Measurements from ENCODE around the gene VCAM1.

Gene VCAM1

DNA sequence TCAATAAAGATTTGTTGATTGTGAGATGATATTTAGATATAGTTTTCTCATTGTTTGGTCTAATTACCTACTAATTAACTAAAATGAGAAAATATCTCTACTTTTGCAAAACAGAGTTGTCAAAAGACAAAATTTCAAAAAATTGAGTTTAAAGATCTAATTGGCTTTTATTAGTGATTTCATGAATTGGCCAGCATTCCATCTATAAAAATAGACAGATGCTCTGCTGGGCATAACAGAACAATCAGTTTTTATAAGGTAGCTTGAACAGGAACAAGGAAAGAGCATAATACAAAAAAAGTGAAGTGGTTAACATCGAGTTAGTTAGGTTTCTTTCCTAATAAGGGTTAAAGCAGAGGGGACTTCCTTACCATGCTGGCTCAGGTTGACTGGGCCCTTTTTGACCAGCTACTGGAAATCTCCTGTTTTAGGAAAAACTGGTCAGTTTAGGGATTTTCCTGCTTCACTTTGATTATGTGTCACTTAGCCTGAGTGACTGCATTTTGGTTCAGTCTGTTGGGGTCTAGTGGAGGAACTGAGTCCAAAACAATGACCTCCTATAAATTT lies 63.0 kb downstream of the VCAM1 start:
- DNase-seq = no peak
- no peaks in the 10 kb centered on the region for H3K4me1 ChIP-seq (ENCODE audit: low read length)
- H3K4me2 ChIP-seq (ENCODE audit: low read depth, low read length) = no peak overlapping the region
- TF ChIP-seq EZH2 (optimal IDR thresholded peaks at IDR 0.05; ENCODE audit: low read depth, low read length) (no peak), EZH2phosphoT487 (IDR thresholded peaks at IDR 0.05; ENCODE audit: low read length) (no peak)
- TF ChIP-seq, protein P1, sequence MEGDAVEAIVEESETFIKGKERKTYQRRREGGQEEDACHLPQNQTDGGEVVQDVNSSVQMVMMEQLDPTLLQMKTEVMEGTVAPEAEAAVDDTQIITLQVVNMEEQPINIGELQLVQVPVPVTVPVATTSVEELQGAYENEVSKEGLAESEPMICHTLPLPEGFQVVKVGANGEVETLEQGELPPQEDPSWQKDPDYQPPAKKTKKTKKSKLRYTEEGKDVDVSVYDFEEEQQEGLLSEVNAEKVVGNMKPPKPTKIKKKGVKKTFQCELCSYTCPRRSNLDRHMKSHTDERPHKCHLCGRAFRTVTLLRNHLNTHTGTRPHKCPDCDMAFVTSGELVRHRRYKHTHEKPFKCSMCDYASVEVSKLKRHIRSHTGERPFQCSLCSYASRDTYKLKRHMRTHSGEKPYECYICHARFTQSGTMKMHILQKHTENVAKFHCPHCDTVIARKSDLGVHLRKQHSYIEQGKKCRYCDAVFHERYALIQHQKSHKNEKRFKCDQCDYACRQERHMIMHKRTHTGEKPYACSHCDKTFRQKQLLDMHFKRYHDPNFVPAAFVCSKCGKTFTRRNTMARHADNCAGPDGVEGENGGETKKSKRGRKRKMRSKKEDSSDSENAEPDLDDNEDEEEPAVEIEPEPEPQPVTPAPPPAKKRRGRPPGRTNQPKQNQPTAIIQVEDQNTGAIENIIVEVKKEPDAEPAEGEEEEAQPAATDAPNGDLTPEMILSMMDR (IDR thresholded peaks at IDR 0.05; ENCODE audit: low read length) = no peak
- H3K4me3 ChIP-seq (ENCODE audit: low read length) = no peak overlapping the region
- no peak overlapping the region for H3K9ac ChIP-seq (ENCODE audit: low read length)
- no peaks in the 10 kb centered on the region for H3F3A ChIP-seq (ENCODE audit: insufficient read depth, low read length)
- no peak overlapping the region for H3K27ac ChIP-seq (ENCODE audit: low read length)
- no peaks in the 10 kb centered on the region for H3K9me3 ChIP-seq (replicated peaks; ENCODE audit: insufficient read depth, low read length)
- no peaks in the 10 kb centered on the region for H4K20me1 ChIP-seq (ENCODE audit: insufficient read depth, low read length)
- H3K27me3 ChIP-seq (replicated peaks; ENCODE audit: insufficient read depth, low read length) = no peaks in the 10 kb centered on the region
- no peaks in the 10 kb centered on the region for H3K9me2 ChIP-seq (replicated peaks; ENCODE audit: insufficient read depth, low read length)
- H3K79me2 ChIP-seq (ENCODE audit: low read length) = no peaks in the 10 kb centered on the region
- H2AFZ ChIP-seq (ENCODE audit: low read length) = no peak overlapping the region
- no peaks in the 10 kb centered on the region for H3K36me3 ChIP-seq (replicated peaks; ENCODE audit: insufficient read depth, low read length)

DNA sequence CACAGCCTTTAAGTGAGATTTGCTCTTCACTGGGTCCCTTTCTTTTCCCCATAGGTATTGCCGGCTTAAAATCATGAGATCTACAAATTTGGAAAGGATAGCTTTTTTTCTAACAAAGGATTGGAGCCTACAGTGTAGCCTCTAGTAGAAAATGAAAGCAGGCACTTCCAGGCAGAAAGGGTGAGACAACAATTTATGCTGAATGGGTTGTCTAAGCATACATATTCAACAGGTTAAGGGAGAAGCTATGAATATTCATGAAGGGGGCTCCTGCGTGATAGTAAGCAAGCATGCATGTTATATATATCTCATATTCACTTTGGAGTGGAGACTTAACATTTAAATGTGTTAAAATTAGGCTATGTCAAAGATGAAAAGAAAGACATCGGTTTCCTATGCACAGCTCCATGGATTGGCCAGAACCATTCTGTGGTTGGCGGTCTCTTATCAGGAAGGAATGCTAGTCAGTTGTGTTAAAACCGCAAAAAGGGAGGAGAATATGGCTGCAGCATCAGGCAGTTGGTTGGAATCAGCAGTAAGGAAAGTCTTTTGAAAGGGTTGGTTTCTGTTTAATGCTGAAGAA lies 66.0 kb downstream of the VCAM1 start:
- Histone ChIP-seq H3K36me3 (replicated peaks; ENCODE audit: insufficient read depth, low read length) (no peaks in the 10 kb centered on the region), H3K4me2 (ENCODE audit: low read depth, low read length) (no peak overlapping the region), H3K27me3 (replicated peaks; ENCODE audit: insufficient read depth, low read length) (no peaks in the 10 kb centered on the region), H3K9me3 (replicated peaks; ENCODE audit: insufficient read depth, low read length) (no peaks in the 10 kb centered on the region), H3K79me2 (ENCODE audit: low read length) (no peaks in the 10 kb centered on the region), H3K9me2 (replicated peaks; ENCODE audit: insufficient read depth, low read length) (no peaks in the 10 kb centered on the region), H4K20me1 (ENCODE audit: insufficient read depth, low read length) (no peaks in the 10 kb centered on the region), H3K27ac (ENCODE audit: low read length) (no peak overlapping the region), H3K9ac (ENCODE audit: low read length) (no peak overlapping the region), H3K4me1 (ENCODE audit: low read length) (no peaks in the 10 kb centered on the region), H3F3A (ENCODE audit: insufficient read depth, low read length) (no peaks in the 10 kb centered on the region), H3K4me3 (ENCODE audit: low read length) (no peak overlapping the region), H2AFZ (ENCODE audit: low read length) (no peak overlapping the region)
- DNase-seq = no peak
- TF ChIP-seq EZH2phosphoT487 (IDR thresholded peaks at IDR 0.05; ENCODE audit: low read length) (no peak), EZH2 (optimal IDR thresholded peaks at IDR 0.05; ENCODE audit: low read depth, low read length) (no peak)
- TF ChIP-seq, protein P1 (IDR thresholded peaks at IDR 0.05; ENCODE audit: low read length) = no peak

DNA sequence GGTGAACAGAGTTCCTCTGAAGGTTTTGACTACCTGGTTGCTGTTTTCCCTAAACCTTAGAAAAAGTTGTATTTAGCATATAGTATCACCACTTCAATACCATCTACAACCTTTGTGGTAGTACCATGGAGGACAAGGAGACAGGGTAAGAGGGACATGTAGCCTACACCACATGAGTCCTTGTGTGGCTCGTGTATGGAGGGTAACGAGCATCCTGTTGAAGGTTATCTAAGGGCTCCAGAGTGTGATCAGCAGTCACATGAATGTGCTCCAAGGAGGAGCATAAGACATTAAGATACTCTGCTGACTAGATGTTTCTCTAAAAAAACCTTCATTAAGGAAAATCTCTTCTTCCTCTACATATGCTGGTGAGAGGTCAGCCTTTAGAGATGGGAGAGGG lies 67.3 kb downstream of the VCAM1 start:
- no peaks in the 10 kb centered on the region for H3K9me3 ChIP-seq (replicated peaks; ENCODE audit: insufficient read depth, low read length)
- H3K27ac ChIP-seq (ENCODE audit: low read length) = no peak overlapping the region
- TF ChIP-seq EZH2phosphoT487 (IDR thresholded peaks at IDR 0.05; ENCODE audit: low read length) (no peak), EZH2 (optimal IDR thresholded peaks at IDR 0.05; ENCODE audit: low read depth, low read length) (no peak)
- TF ChIP-seq, protein P1 (IDR thresholded peaks at IDR 0.05; ENCODE audit: low read length) = no peak
- no peaks in the 10 kb centered on the region for H3K36me3 ChIP-seq (replicated peaks; ENCODE audit: insufficient read depth, low read length)
- H3F3A ChIP-seq (ENCODE audit: insufficient read depth, low read length) = no peaks in the 10 kb centered on the region
- H2AFZ ChIP-seq (ENCODE audit: low read length) = no peak overlapping the region
- no peaks in the 10 kb centered on the region for H4K20me1 ChIP-seq (ENCODE audit: insufficient read depth, low read length)
- H3K4me2 ChIP-seq (ENCODE audit: low read depth, low read length) = no peak overlapping the region
- H3K9me2 ChIP-seq (replicated peaks; ENCODE audit: insufficient read depth, low read length) = no peaks in the 10 kb centered on the region
- DNase-seq = no peak
- no peaks in the 10 kb centered on the region for H3K4me1 ChIP-seq (ENCODE audit: low read length)
- no peaks in the 10 kb centered on the region for H3K27me3 ChIP-seq (replicated peaks; ENCODE audit: insufficient read depth, low read length)
- H3K9ac ChIP-seq (ENCODE audit: low read length) = no peak overlapping the region
- H3K4me3 ChIP-seq (ENCODE audit: low read length) = no peak overlapping the region
- no peaks in the 10 kb centered on the region for H3K79me2 ChIP-seq (ENCODE audit: low read length)

All from MM.1S (cell line).